Keratinocyte (primary cell): ENCODE data around the gene RERE.

ENCODE experiments used
- CTCF ChIP-seq, 3 experiments: IDR thresholded peaks in 1 of 3; conservative IDR thresholded peaks in 1 of 3; optimal IDR thresholded peaks in 1 of 3; 2 replicates in 2 of 3; 3 replicates in 1 of 3; pipeline versions ENCODE3 to v1.5.1; 2011; ENCODE audit warnings: low read length in 3 of 3, mild to moderate bottlenecking in 3 of 3, moderate library complexity in 2 of 3, control low read depth in 1 of 3, inconsistent platforms in 1 of 3; ENCODE audit not compliant: insufficient read depth in 2 of 3; ENCODE audit errors: extremely low read depth in 1 of 3
- EZH2 ChIP-seq: IDR thresholded peaks from one replicate; pipeline ENCODE4 v1.6.1; 2012; ENCODE audit warnings: inconsistent platforms, mild to moderate bottlenecking, low read length, moderate library complexity

GRCh38 chr1:8435569-8436071 is 381.8 kb downstream of the RERE start:
- TF ChIP-seq CTCF (optimal IDR thresholded peaks at IDR 0.05 in 1 of 3, IDR thresholded peaks at IDR 0.05 in 1 of 3, conservative IDR thresholded peaks at IDR 0.05 in 1 of 3; ENCODE audit: extremely low read depth in 1 of 3, insufficient read depth in 2 of 3, low read length in 3 of 3) = no peak
- TF ChIP-seq EZH2 = no peak
